HG03039 (cell line): Measurements from ENCODE around the gene CPB2.

Experiments used
- ATAC-seq: cut with Tn5 transposase; IDR thresholded peaks from one replicate; pipeline ENCODE4 v1.9.1; 2021; ENCODE audit warnings: mild to moderate bottlenecking, moderate library complexity; ENCODE audit not compliant: unreplicated experiment

Gene CPB2

GRCh38 chr13:46006688-46007452, 98.0 kb downstream of the CPB2 start:
- no peak for ATAC-seq

- ATAC-seq, result no peak
These were observed 100.3 kb downstream of the CPB2 start for GRCh38 chr13:46004491-46004890.
